Fibroblast of lung (primary cell): ENCODE results near the gene KLHL25. TPM values are rescaled to one million over a fixed set of nuclear protein-coding genes. Genes with fewer than 3 reads are reported as not detected.

Experiments
- DNase-seq, 2 donors: peaks; one replicate each; pipeline versions ENCODE4 v3.0.0 to v3.0.0-alpha.2; 2010; ENCODE audit warnings: low read depth in 2 of 2
- H2AFZ ChIP-seq: 2 replicates; pipeline ENCODE4 v1.5.1; 2012; ENCODE audit warnings: low read length, control low read depth, inconsistent platforms
- H3K27ac ChIP-seq: 2 replicates; pipeline ENCODE4 v1.5.1; 2011; ENCODE audit warnings: low read length, control low read depth; ENCODE audit not compliant: insufficient read depth
- H3K27me3 ChIP-seq: 2 replicates; pipeline ENCODE4 v1.5.1; 2011; ENCODE audit warnings: mild to moderate bottlenecking, low read length; ENCODE audit not compliant: control insufficient read depth, insufficient read depth
- H3K36me3 ChIP-seq: 2 replicates; pipeline ENCODE4 v1.5.1; 2011; ENCODE audit warnings: low read length; ENCODE audit not compliant: control insufficient read depth, insufficient read depth
- H3K4me1 ChIP-seq: 2 replicates; pipeline ENCODE4 v1.5.1; 2011; ENCODE audit warnings: low read length; ENCODE audit not compliant: control insufficient read depth, insufficient read depth; ENCODE audit errors: extremely low read depth
- H3K4me2 ChIP-seq: 2 replicates; pipeline ENCODE4 v1.5.1; 2011; ENCODE audit warnings: low read length, control low read depth; ENCODE audit not compliant: insufficient read depth; ENCODE audit errors: extremely low read depth
- H3K4me3 ChIP-seq, 4 experiments: fragments of 200-600 bp in 1 of 4; sonication (generic) in 1 of 4; replicated peaks in 1 of 4; 2 replicates each; pipeline ENCODE4 v1.5.1; 2011 to 2016; ENCODE audit warnings: low read length in 4 of 4, low read depth in 3 of 4, mild to moderate bottlenecking in 3 of 4, control low read depth in 2 of 4, inconsistent platforms in 1 of 4, mixed read lengths in 1 of 4; ENCODE audit not compliant: insufficient read depth in 1 of 4; ENCODE audit errors: control extremely low read depth in 1 of 4
- H3K79me2 ChIP-seq: 2 replicates; pipeline ENCODE4 v1.5.1; 2012; ENCODE audit warnings: mild to moderate bottlenecking, low read length, inconsistent platforms; ENCODE audit not compliant: control insufficient read depth, insufficient read depth
- H3K9ac ChIP-seq: 2 replicates; pipeline ENCODE4 v1.5.1; 2011; ENCODE audit warnings: mild to moderate bottlenecking, low read length, control low read depth; ENCODE audit not compliant: insufficient read depth
- H3K9me3 ChIP-seq: 2 replicates; pipeline ENCODE4 v1.5.1; 2012; ENCODE audit warnings: low read depth, low read length; ENCODE audit not compliant: control insufficient read depth, insufficient read depth
- H4K20me1 ChIP-seq: 2 replicates; pipeline ENCODE4 v1.5.1; 2011; ENCODE audit warnings: low read length; ENCODE audit not compliant: control insufficient read depth, insufficient read depth; ENCODE audit errors: extremely low read depth
- EZH2 ChIP-seq: IDR thresholded peaks from 2 replicates; pipeline ENCODE4 v1.5.1; 2012; ENCODE audit warnings: low read length, control low read depth, mild to moderate bottlenecking; ENCODE audit errors: missing control alignments
- polyA plus RNA-seq, 2 donors: library from polyadenylated mRNA; depleted of rRNA in 1 of 2; stranded (reverse) in 1 of 2; unstranded in 1 of 2; fragments of >200 nt; gene quantifications; 2 replicates each; pipeline ENCODE4 v1.2.1, GENCODE V29; 2011 to 2012; ENCODE audit warnings: missing spikeins in 1 of 2
- total RNA-seq: library from RNA; depleted of rRNA; stranded (reverse); fragments of >200 nt; gene quantifications from 2 replicates; pipeline ENCODE4 v1.2.1, GENCODE V29; 2014
- TF ChIP-seq, protein P1 (sequence below), 2 donors: IDR thresholded peaks in 1 of 2; conservative IDR thresholded peaks in 1 of 2; 1 replicate in 1 of 2; 2 replicates in 1 of 2; pipeline ENCODE4 v1.5.1; 2011 to 2012; ENCODE audit warnings: low read length in 2 of 2, control low read depth in 1 of 2, inconsistent platforms in 1 of 2, low read depth in 1 of 2, mild to moderate bottlenecking in 1 of 2

KLHL25 gene
- total and polyA plus RNA-seq, 2 donors (not counting 1 experiment from before 2014, with no cell fraction given): 1.4 to 5.4 TPM

GRCh38 chr15:85723960-85724945 lies 70.5 kb downstream of the KLHL25 start:
- no peak overlapping the region for H3K4me3 ChIP-seq
- H3K9ac ChIP-seq: no peak overlapping the region
- peaks cover 3% of the 10 kb centered on the region for H3K4me1 ChIP-seq
- no peak for DNase-seq
- no peaks in the 10 kb centered on the region for H3K27me3 ChIP-seq
- H3K79me2 ChIP-seq: no peaks in the 10 kb centered on the region
- TF ChIP-seq EZH2: no peak
- TF ChIP-seq, protein P1, sequence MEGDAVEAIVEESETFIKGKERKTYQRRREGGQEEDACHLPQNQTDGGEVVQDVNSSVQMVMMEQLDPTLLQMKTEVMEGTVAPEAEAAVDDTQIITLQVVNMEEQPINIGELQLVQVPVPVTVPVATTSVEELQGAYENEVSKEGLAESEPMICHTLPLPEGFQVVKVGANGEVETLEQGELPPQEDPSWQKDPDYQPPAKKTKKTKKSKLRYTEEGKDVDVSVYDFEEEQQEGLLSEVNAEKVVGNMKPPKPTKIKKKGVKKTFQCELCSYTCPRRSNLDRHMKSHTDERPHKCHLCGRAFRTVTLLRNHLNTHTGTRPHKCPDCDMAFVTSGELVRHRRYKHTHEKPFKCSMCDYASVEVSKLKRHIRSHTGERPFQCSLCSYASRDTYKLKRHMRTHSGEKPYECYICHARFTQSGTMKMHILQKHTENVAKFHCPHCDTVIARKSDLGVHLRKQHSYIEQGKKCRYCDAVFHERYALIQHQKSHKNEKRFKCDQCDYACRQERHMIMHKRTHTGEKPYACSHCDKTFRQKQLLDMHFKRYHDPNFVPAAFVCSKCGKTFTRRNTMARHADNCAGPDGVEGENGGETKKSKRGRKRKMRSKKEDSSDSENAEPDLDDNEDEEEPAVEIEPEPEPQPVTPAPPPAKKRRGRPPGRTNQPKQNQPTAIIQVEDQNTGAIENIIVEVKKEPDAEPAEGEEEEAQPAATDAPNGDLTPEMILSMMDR (conservative IDR thresholded peaks at IDR 0.05 in 1 of 2, IDR thresholded peaks at IDR 0.05 in 1 of 2; ENCODE audit: low read depth in 1 of 2, low read length in 2 of 2): no peak
- no peak overlapping the region for H2AFZ ChIP-seq
- H3K27ac ChIP-seq: no peak overlapping the region
- H3K36me3 ChIP-seq: peaks cover 7% of the 10 kb centered on the region
- H3K4me2 ChIP-seq: no peak overlapping the region
- no peaks in the 10 kb centered on the region for H4K20me1 ChIP-seq
- no peaks in the 10 kb centered on the region for H3K9me3 ChIP-seq

DNA sequence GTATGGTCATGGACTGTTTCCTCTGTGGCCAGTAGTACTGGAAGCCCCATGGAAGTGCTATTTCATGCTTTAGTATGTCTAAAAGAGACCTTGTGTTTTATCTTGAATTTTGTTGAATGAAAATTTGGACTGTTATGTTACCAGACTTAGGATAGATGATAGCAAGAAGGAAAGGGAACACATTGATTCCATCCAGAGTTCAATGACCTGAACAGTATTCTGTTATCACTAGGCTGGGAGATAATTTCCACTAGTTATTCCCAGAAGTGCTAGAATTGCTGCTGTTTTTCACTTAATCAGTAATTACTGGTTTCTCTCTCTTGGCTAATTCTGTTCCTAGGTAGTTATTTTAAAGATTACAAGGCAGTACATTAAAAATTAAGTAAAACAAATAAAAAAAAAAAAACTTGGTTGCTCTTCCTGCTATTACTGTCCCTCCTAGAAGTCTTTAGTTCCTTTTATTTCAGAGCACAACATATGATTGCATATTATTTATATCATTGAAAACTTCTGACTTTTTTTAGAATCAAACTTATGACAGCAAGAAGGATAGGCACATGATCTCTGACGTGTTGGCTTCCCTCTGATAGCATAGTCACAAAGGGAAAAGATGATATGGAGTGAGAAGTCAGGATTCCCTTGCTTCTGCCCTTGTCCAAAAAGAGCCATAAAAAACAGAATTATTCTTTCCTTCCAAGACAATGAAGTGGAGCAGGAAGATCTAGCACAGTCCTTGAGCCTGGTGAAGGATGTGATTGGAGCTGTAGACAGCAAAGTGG lies 72.2 kb downstream of the KLHL25 start:
- H3K27me3 ChIP-seq: no peaks in the 10 kb centered on the region
- H3K9me3 ChIP-seq: no peaks in the 10 kb centered on the region
- H3K4me2 ChIP-seq: no peak overlapping the region
- H3K9ac ChIP-seq: no peak overlapping the region
- H3K79me2 ChIP-seq: no peaks in the 10 kb centered on the region
- H3K27ac ChIP-seq: no peak overlapping the region
- H2AFZ ChIP-seq: no peak overlapping the region
- no peak overlapping the region for H3K4me3 ChIP-seq
- TF ChIP-seq EZH2: no peak
- TF ChIP-seq, protein P1 (conservative IDR thresholded peaks at IDR 0.05 in 1 of 2, IDR thresholded peaks at IDR 0.05 in 1 of 2; ENCODE audit: low read depth in 1 of 2, low read length in 2 of 2): no peak
- no peak for DNase-seq
- H3K36me3 ChIP-seq: peaks cover 8% of the 10 kb centered on the region
- H3K4me1 ChIP-seq: peaks cover 3% of the 10 kb centered on the region
- H4K20me1 ChIP-seq: no peaks in the 10 kb centered on the region

GRCh38 chr15:85718981-85719380 lies 75.7 kb downstream of the KLHL25 start:
- Histone ChIP-seq H3K36me3 (peaks cover 12% of the 10 kb centered on the region), H2AFZ (no peak overlapping the region), H3K27me3 (no peaks in the 10 kb centered on the region)

More at GRCh38 chr15:85718981-85719380, 75.7 kb downstream of the KLHL25 start:
- Histone ChIP-seq H3K4me3 (no peak overlapping the region), H4K20me1 (no peaks in the 10 kb centered on the region), H3K9me3 (no peaks in the 10 kb centered on the region), H3K79me2 (no peaks in the 10 kb centered on the region), H3K4me1 (no peaks in the 10 kb centered on the region), H3K4me2 (no peak overlapping the region), H3K27ac (no peak overlapping the region), H3K9ac (no peak overlapping the region)
- DNase-seq: no peak
- TF ChIP-seq EZH2: no peak
- TF ChIP-seq, protein P1 (conservative IDR thresholded peaks at IDR 0.05 in 1 of 2, IDR thresholded peaks at IDR 0.05 in 1 of 2; ENCODE audit: low read depth in 1 of 2, low read length in 2 of 2): no peak
